Peyer's patch (tissue), 4 donors: ENCODE results near the gene MAP4K1. TPM values are rescaled to one million over a fixed set of nuclear protein-coding genes. Genes with fewer than 3 reads are reported as not detected.

Experiments
- DNase-seq, 3 donors: peaks; one replicate each; pipeline ENCODE4 v3.0.0-alpha.2; 2017 to 2019
- H3K27ac ChIP-seq, 4 donors: fragments of 200-600 bp; sonication (generic); one replicate each; pipeline ENCODE4 v1.5.1; 2016 to 2019
- H3K27me3 ChIP-seq, 2 donors: fragments of 200-600 bp; sonication (generic); one replicate each; pipeline ENCODE4 v1.5.1; 2019
- H3K36me3 ChIP-seq, 3 donors: fragments of 200-600 bp; sonication (generic); one replicate each; pipeline ENCODE4 v1.5.1; 2016 to 2019
- H3K4me1 ChIP-seq, 4 donors: fragments of 200-600 bp; sonication (generic); one replicate each; pipeline ENCODE4 v1.5.1; 2016 to 2019
- H3K4me3 ChIP-seq, 4 donors: fragments of 200-600 bp; sonication (generic); 1 replicate in 3 of 4; 2 replicates in 1 of 4; pipeline ENCODE4 v1.5.1; 2016 to 2019; ENCODE audit warnings: mild to moderate bottlenecking in 1 of 4
- H3K9me3 ChIP-seq, 4 donors: fragments of 200-600 bp; sonication (generic); one replicate each; pipeline ENCODE4 v1.5.1; 2016 to 2019; ENCODE audit warnings: mild to moderate bottlenecking in 1 of 4
- CTCF ChIP-seq, 6 experiments: fragments of 450-650 bp in 4 of 6; fragments of 200-600 bp in 2 of 6; sonication (generic) in 1 of 6; IDR thresholded peaks; one replicate each; pipeline ENCODE4 v1.5.1; 2017 to 2019; ENCODE audit warnings: antibody characterized with exemption in 6 of 6, mild to moderate bottlenecking in 3 of 6, moderate library complexity in 1 of 6
- POLR2A ChIP-seq, 2 donors: fragments of 450-650 bp; IDR thresholded peaks; one replicate each; pipeline ENCODE4 v1.5.1; 2017; ENCODE audit warnings: antibody characterized with exemption in 2 of 2, mild to moderate bottlenecking in 2 of 2, moderate library complexity in 2 of 2
- total RNA-seq, 4 donors: library from RNA; depleted of rRNA; stranded (reverse); fragments of >200 nt; gene quantifications; one replicate each; pipeline ENCODE4 v1.1.0, GENCODE V29; 2016

The MAP4K1 gene
- total RNA-seq, 4 donors from 2014 or later, result 7.0 to 116 (median 10.4) TPM

DNA sequence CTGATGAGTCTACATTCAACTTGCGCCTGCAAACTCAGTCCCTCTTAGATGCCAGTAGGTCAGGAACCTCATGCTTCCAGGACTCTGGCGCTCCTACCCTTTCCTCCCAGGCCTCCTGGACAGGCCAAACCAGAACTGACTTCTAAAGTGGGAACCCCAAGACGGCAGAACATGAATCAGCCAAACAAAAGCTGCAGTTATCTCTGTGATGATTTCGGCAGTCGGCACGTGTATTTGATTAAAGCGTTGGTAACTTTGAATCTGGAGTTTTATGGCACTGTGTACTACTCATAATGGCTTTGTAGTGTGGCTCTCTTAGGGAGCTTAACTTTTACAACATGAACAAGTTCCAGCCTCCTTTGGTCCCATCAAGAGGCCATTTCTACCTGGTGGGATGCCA, 43.4 kb upstream of the MAP4K1 start:
- no peak for TF ChIP-seq POLR2A (IDR thresholded peaks at IDR 0.05)
- no peak for TF ChIP-seq CTCF (IDR thresholded peaks at IDR 0.05)
- Histone ChIP-seq H3K27me3 (no peaks in the 10 kb centered on the region), H3K4me1 (peaks cover 16 to 99% (median 42%) of the 10 kb centered on the region in 4 donors), H3K4me3 (no peak overlapping the region), H3K27ac (peak overlapping the region; percentile 61 to 95 (median 78)), H3K36me3 (peaks cover 0 to 7% (median 0%) of the 10 kb centered on the region in 3 donors), H3K9me3 (no peaks in the 10 kb centered on the region)
- DNase-seq, result no peak

DNA sequence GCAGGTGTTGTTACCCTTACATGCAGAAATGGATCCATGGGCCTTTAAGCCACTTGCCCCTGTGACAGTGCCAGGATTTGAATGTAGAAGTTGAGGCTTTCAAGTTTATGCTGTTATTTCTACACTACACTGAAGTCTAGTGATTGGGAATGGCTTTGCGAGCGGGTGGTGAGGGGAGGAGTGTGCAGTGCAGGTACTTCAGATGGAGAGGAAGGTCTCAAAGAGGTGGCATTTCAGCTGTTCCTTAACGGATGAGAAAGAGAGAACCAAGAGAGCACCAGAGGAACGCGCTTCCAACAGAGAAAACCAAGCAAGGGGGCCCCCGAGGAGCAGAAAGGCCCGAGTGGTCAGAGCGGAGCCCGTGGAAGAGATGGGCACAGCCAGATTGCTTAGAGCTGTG, 43.0 kb upstream of the MAP4K1 start:
- DNase-seq, result no peak
- H3K4me3 ChIP-seq, result no peak overlapping the region
- peaks cover 18 to 99% (median 38%) of the 10 kb centered on the region in 4 donors for H3K4me1 ChIP-seq
- no peaks in the 10 kb centered on the region for H3K9me3 ChIP-seq
- H3K36me3 ChIP-seq, result peaks cover 0 to 11% (median 0%) of the 10 kb centered on the region in 3 donors
- no peak for TF ChIP-seq POLR2A (IDR thresholded peaks at IDR 0.05)
- TF ChIP-seq CTCF (IDR thresholded peaks at IDR 0.05), result no peak
- peak overlapping the region; percentile 61 to 95 (median 78) for H3K27ac ChIP-seq
- no peaks in the 10 kb centered on the region for H3K27me3 ChIP-seq

DNA sequence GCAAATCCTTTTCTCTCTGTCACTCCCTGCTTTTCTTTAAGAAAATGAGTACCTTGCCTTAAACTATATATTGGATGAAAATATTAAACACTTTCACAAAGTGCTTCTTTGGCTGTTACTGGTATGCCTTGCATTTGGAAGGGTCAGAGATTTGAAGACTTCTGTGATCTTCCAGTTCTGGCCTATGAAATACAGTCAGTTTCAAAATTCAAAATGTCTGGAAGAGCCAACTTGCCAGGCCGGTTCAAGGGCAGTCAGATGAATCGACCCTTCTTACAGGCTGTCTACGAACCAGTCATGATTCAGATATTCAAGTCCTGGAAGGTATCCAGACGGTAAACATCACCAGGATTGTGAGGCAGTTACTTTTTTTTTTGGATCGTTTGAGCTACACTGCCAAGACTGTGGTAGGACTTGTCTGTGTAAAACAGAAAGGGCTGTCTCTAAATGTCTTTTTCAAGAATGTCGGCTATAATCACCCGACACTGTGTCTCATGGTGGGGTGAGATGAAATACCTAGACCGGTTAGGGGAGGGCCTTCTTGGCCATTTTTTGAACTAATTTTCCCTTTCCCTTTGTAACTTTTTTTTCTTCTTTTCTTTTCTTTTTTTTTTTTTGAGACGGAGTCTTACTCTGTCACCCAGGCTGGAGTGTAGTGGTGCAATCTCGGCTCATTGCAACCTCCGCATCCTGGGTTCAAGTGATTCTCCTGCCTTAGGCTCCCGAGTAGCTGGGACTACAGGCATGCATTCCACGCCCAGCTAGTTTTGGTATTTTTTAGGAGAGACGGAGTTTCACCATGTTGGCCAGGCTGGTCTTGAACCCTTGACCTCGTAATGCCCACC, 40.9 kb upstream of the MAP4K1 start:
- no peak for TF ChIP-seq POLR2A (IDR thresholded peaks at IDR 0.05)
- H3K36me3 ChIP-seq, result peaks cover 0 to 12% (median 0%) of the 10 kb centered on the region in 3 donors
- H3K4me3 ChIP-seq, result no peak overlapping the region

GRCh38 chr19:38657633-38658222, 40.0 kb upstream of the MAP4K1 start:
- peak overlapping the region; percentile 44 to 95 (median 70) for H3K27ac ChIP-seq
- no peak for TF ChIP-seq CTCF (IDR thresholded peaks at IDR 0.05)
- no peak for TF ChIP-seq POLR2A (IDR thresholded peaks at IDR 0.05)
- H3K4me1 ChIP-seq, result peaks cover 10 to 95% (median 25%) of the 10 kb centered on the region in 4 donors
- H3K9me3 ChIP-seq, result no peaks in the 10 kb centered on the region
- no peaks in the 10 kb centered on the region for H3K27me3 ChIP-seq
- H3K4me3 ChIP-seq, result no peak overlapping the region
- H3K36me3 ChIP-seq, result peaks cover 0 to 12% (median 0%) of the 10 kb centered on the region in 3 donors
- DNase-seq, result no peak

More for the DNA sequence above, 40.9 kb upstream of the MAP4K1 start:
- Histone ChIP-seq H3K9me3 (no peaks in the 10 kb centered on the region), H3K4me1 (peaks cover 10 to 99% (median 29%) of the 10 kb centered on the region in 4 donors), H3K27ac (peak overlapping the region; percentile 61 to 95 (median 78)), H3K27me3 (no peaks in the 10 kb centered on the region)
- DNase-seq, result no peak

GRCh38 chr19:38656171-38656981, 38.6 kb upstream of the MAP4K1 start:
- peak overlapping the region; percentile 44 to 95 (median 70) for H3K27ac ChIP-seq
- no peak for DNase-seq
- H3K27me3 ChIP-seq, result no peaks in the 10 kb centered on the region
- H3K9me3 ChIP-seq, result no peaks in the 10 kb centered on the region
- H3K4me1 ChIP-seq, result peaks cover 10 to 96% (median 27%) of the 10 kb centered on the region in 4 donors
- peaks cover 0 to 12% (median 0%) of the 10 kb centered on the region in 3 donors for H3K36me3 ChIP-seq
- TF ChIP-seq CTCF (IDR thresholded peaks at IDR 0.05) (no peak), POLR2A (IDR thresholded peaks at IDR 0.05) (no peak)
- no peak overlapping the region for H3K4me3 ChIP-seq
